ENCODE data around the gene ACOT11.

Gene ACOT11

GRCh38 chr1:54615531-54616279 is 67.7 kb downstream of the ACOT11 start (continued):
- TF ChIP-seq ZNF610 (tag by site-specific recombination; IDR thresholded peaks at IDR 0.05; ENCODE audit: borderline replicate concordance) (no peak), ZNF677 (tag by site-specific recombination; IDR thresholded peaks at IDR 0.05) (no peak)

- no peak for TF ChIP-seq ZNF366 (tag by site-specific recombination; conservative IDR thresholded peaks at IDR 0.05)
- 0 out of 2 replicates have a peak, but pooled peaks have one; percentile 11 for TF ChIP-seq ZIC2 (tag by site-specific recombination; IDR thresholded peaks at IDR 0.05)
- no peak overlapping the region for H3K27ac ChIP-seq (ENCODE audit: extremely low read depth, low read depth, low read length)
- no peak overlapping the region for H3K4me3 ChIP-seq (ENCODE audit: low read depth, low read length)
- CTCF ChIA-PET: no interaction called here
- no peaks in the 10 kb centered on the region for H3K9me3 ChIP-seq (ENCODE audit: control insufficient read depth, insufficient read depth, low read depth, low read length)
- H3K36me3 ChIP-seq (ENCODE audit: control insufficient read depth in 2 of 2, insufficient read depth in 1 of 2, low read length in 2 of 2): no peaks in the 10 kb centered on the region
- POLR2A ChIA-PET: no interaction called here
- no peaks in the 10 kb centered on the region for H3K4me1 ChIP-seq (ENCODE audit: control insufficient read depth, insufficient read depth, low read length)
Observed at GRCh38 chr1:54619749-54620148, 71.7 kb downstream of the ACOT11 start.

- CTCF ChIA-PET: no interaction called here
- TF ChIP-seq ZNF174 (tag by site-specific recombination; IDR thresholded peaks at IDR 0.05): no peak
- no peak for TF ChIP-seq ZNF16 (tag by site-specific recombination; IDR thresholded peaks at IDR 0.05; ENCODE audit: low read depth)
- no peak for TF ChIP-seq GLIS1 (tag by site-specific recombination; IDR thresholded peaks at IDR 0.05)
- no peak for TF ChIP-seq ZNF138 (tag by site-specific recombination; IDR thresholded peaks at IDR 0.05; ENCODE audit: borderline replicate concordance)
- no peak for TF ChIP-seq ZNF221 (tag by site-specific recombination; IDR thresholded peaks at IDR 0.05; ENCODE audit: borderline replicate concordance)
- TF ChIP-seq ZNF239 (tag by site-specific recombination; IDR thresholded peaks at IDR 0.05): no peak
- TF ChIP-seq ZNF692 (tag by site-specific recombination; IDR thresholded peaks at IDR 0.05): no peak
- TF ChIP-seq ZSCAN23 (tag by site-specific recombination; IDR thresholded peaks at IDR 0.05): no peak
- TF ChIP-seq ZSCAN30 (tag by site-specific recombination; IDR thresholded peaks at IDR 0.05): no peak
- no peak for TF ChIP-seq ZNF704 (tag by site-specific recombination; IDR thresholded peaks at IDR 0.05)
- no peak for TF ChIP-seq ZNF184 (tag by site-specific recombination; IDR thresholded peaks at IDR 0.05)
- no peak for TF ChIP-seq ZNF560 (tag by site-specific recombination; IDR thresholded peaks at IDR 0.05; ENCODE audit: borderline replicate concordance)
- TF ChIP-seq INSM2 (tag by site-specific recombination; IDR thresholded peaks at IDR 0.05): no peak
- TF ChIP-seq ZNF585B (tag by site-specific recombination; IDR thresholded peaks at IDR 0.05): no peak
- no peak for TF ChIP-seq SALL2 (tag by site-specific recombination; IDR thresholded peaks at IDR 0.05; ENCODE audit: borderline replicate concordance)
- TF ChIP-seq ZBTB10 (tag by site-specific recombination; IDR thresholded peaks at IDR 0.05): no peak
- TF ChIP-seq ZNF311 (tag by site-specific recombination; IDR thresholded peaks at IDR 0.05; ENCODE audit: borderline replicate concordance): no peak
- TF ChIP-seq HIC1 (tag by site-specific recombination; IDR thresholded peaks at IDR 0.05): no peak
Observed at GRCh38 chr1:54623216-54624007, 75.4 kb downstream of the ACOT11 start, which contains the start of gene FAM151A. TSS of gene FAM151A (minus strand) at chr1:54623525. CDS start at chr1:54623395, 130 bp downstream.

More at GRCh38 chr1:54623216-54624007, 75.4 kb downstream of the ACOT11 start, which contains the start of gene FAM151A:
- Histone ChIP-seq H3K27ac (ENCODE audit: extremely low read depth, low read depth, low read length) (no peak within 1 kb of the TSS), H3K9me3 (ENCODE audit: control insufficient read depth, insufficient read depth, low read depth, low read length) (no peaks in the 10 kb centered on the region), H3K4me3 (ENCODE audit: low read depth, low read length) (no peak within 1 kb of the TSS), H3K36me3 (ENCODE audit: control insufficient read depth in 2 of 2, insufficient read depth in 1 of 2, low read length in 2 of 2) (no peaks in the 10 kb centered on the region), H3K4me1 (ENCODE audit: control insufficient read depth, insufficient read depth, low read length) (no peaks in the 10 kb centered on the region)
- POLR2A ChIA-PET: no interaction called here
